Activated naive CD4-positive, alpha-beta T cell treated with anti-CD3 and anti-CD28 coated beads, Interleukin-2, amount 10 ng/mL, durations not matched to agents 7 days and 5 days (primary cell): ENCODE results near the gene NAA25.
A peak's percentile ranks its signal among the peaks of the same experiment; 100 is the strongest.

ENCODE experiments used
- CTCF ChIA-PET: fragments of 350-600 bp; sonication (Branson Sonifier 250); formaldehyde crosslinking; loops from one replicate; lab custom pipeline; 2021; ENCODE audit warnings: antibody characterized with exemption; lab: Charles Lee
- DNase-seq: peaks from one replicate; pipeline ENCODE4 v3.0.0-alpha.2; 2020
- H3K27ac Mint-ChIP-seq: one replicate; pipeline ENCODE4 v1.8.0; 2021; ENCODE audit warnings: mild to moderate bottlenecking, moderate library complexity, mixed read lengths
- H3K27me3 Mint-ChIP-seq: one replicate; pipeline ENCODE4 v1.8.0; 2021; ENCODE audit warnings: mild to moderate bottlenecking, mixed read lengths
- H3K36me3 Mint-ChIP-seq: one replicate; pipeline ENCODE4 v1.8.0; 2021; ENCODE audit warnings: mixed read lengths
- H3K4me1 Mint-ChIP-seq: one replicate; pipeline ENCODE4 v1.8.0; 2021; ENCODE audit warnings: mixed read lengths
- H3K4me3 Mint-ChIP-seq: one replicate; pipeline ENCODE4 v1.8.0; 2021; ENCODE audit warnings: mild to moderate bottlenecking, moderate library complexity, mixed read lengths
- H3K9me3 Mint-ChIP-seq: one replicate; pipeline ENCODE4 v1.8.0; 2021; ENCODE audit warnings: mixed read lengths

NAA25 gene

DNA sequence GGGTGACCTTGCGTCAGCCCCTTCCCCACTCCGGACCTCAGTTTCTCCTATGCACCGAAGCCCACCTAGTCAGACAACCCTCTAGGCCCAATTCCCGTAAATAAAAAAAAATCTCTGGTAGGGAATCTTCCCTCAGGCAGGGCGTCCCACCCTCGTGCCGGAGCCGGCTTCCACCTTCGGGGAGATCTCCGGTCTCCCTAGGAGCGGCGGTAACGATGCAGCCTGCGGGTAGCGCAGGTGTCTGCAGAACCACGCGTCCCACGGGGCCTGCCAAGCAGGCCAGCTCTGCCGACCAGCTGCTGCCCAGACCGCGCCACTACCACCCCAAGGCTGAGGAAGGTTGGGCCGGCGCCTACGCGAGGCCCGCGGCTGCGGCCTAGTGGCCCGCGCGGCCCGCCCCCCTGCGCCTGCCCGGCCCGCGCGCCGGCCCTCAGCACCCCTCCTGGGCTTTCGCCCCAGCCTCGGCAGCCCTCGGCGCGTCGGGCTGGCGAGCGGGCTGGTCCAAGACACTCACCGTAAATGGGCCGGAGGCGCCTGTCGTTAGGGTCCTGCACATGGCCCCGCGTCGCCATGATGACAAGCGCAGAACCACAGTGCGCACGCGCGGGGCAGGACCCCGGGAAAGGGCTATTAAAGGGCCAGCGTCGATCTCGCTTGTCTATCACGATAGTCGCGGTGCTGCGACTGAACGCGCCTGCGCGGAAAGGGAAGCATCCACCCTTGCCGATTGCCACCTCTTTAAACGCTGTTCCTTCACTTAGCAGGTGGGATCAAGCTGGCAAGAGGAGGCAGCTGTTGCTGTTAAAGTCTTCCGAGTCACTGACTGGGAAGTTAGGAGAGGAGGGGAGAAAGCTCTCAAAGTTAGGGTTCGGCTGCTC lies at the start of gene NAA25:
Gene NAA25 (minus strand): TSS at position 582 of the 878 bp plus-strand sequence. CDS start 10 bp downstream, at position 572.
- Mint-ChIP-seq H3K4me3 (peak within 1 kb of the TSS; percentile 97), H3K4me1 (peaks cover 58% of the 10 kb centered on the region), H3K27me3 (no peaks in the 10 kb centered on the region), H3K9me3 (no peaks in the 10 kb centered on the region), H3K36me3 (peaks cover 24% of the 10 kb centered on the region), H3K27ac (peak within 1 kb of the TSS; percentile 98)
- CTCF ChIA-PET: interaction anchor here (0.7 to 2.0 kb wide), 6 partner anchors 23 to 190 kb away, joined by 3 to 4 read pairs (median 3); no protein-coding TSS in a partner anchor
- DNase-seq: peak; percentile 91

DNA sequence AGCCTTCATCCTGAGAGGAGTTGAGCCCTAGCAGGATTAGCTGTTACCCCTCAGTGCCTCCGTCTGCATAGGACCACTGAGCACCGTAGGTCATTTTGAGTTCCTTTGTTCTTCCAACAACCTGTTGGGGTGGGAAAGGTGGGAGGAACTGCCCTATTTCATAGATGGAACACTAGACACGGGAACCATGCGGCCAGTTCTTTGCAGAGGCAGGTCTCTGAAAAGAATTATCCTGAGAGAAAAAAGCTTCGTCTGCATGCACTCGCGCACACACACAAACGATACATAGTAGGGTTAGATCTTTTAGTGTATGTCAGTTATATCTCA lies 45.3 kb upstream of the NAA25 start:
- no peak for DNase-seq
- H3K36me3 Mint-ChIP-seq: peaks cover 81% of the 10 kb centered on the region
- H3K4me1 Mint-ChIP-seq: peaks cover 21% of the 10 kb centered on the region
- no peak overlapping the region for H3K27ac Mint-ChIP-seq
- H3K9me3 Mint-ChIP-seq: peaks cover 30% of the 10 kb centered on the region
- H3K27me3 Mint-ChIP-seq: no peaks in the 10 kb centered on the region
- CTCF ChIA-PET: no interaction called here
- no peak overlapping the region for H3K4me3 Mint-ChIP-seq

DNA sequence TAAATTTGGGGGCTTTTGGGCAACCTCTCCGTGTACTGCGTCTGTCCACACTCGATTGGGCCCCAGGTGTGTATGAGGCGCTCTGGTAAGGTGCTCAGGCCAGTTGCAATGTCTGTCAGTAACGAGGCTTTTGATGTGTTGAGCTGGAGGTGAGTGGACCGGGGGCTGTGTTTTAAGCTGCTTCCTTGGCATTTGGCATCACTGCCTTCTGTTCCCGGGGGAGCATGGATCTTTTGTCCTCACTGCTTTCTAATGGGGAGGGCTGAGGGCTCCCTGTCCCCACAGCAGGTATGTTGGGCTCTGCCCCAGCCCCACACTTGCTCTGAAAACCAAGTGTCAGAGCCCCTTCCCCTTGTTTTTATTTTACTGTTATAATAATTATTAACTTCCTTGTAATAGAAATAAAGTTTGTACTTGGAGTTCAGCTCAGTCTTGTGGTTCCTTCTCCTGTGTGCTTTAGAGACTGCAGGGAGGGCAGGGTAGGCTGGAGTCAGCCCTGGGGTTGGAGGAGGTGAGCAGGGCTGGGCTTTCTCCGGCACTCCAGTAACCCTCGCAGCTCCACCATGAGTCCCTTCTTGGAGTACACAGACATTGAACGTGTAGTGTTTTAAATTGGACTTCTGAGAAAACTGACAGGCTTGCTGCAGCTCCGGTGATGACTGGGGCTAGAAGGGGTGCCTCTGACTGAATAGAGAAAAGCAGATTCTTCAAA lies 44.8 kb upstream of the NAA25 start:
- Mint-ChIP-seq H3K9me3 (peaks cover 26% of the 10 kb centered on the region), H3K4me1 (peaks cover 16% of the 10 kb centered on the region), H3K27me3 (no peaks in the 10 kb centered on the region), H3K4me3 (no peak overlapping the region), H3K27ac (no peak overlapping the region), H3K36me3 (peaks cover 81% of the 10 kb centered on the region)
- no peak for DNase-seq
- CTCF ChIA-PET: no interaction called here

DNA sequence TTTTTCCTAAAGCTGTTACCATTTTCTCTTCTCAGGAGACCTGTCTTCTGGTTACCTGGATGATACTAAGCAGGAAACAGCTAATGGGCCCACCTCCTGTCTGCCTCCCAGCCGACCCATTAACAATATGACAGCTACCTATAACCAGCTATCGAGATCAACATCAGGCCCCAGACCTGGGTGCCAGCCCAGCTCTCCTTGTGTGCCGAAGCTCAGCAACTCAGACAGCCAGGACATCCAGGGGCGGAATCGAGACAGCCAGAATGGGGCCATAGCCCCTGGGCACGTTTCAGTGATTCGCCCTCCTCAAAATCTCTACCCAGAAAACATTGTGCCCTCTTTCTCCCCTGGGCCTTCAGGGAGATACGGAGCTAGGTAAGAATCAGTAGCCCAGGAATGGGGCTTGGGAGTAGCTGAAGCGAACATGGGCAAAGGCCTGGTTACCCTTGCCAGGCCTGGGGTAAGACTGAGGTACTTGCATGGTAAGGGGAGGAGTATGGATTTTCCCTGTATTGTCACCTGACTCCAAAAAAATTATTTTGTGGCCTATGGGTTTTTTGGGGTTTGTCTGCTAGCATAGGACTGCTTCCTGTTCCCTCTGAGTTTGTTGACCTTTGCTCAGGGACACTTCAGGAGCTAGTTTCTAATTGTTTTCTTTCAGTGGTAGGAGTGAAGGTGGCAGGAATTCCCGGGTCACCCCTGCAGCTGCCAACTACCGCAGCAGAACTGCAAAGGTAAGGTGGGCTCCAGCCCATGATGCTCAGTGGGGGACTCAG lies 43.4 kb upstream of the NAA25 start:
- Mint-ChIP-seq H3K9me3 (peaks cover 14% of the 10 kb centered on the region), H3K4me1 (peaks cover 4% of the 10 kb centered on the region), H3K36me3 (peaks cover 72% of the 10 kb centered on the region), H3K27me3 (no peaks in the 10 kb centered on the region), H3K27ac (no peak overlapping the region), H3K4me3 (no peak overlapping the region)
- CTCF ChIA-PET: interaction anchor here (0.6 kb wide), 1 partner anchor 46 kb away, joined by 3 read pairs; no protein-coding TSS in a partner anchor
- no peak for DNase-seq

DNA sequence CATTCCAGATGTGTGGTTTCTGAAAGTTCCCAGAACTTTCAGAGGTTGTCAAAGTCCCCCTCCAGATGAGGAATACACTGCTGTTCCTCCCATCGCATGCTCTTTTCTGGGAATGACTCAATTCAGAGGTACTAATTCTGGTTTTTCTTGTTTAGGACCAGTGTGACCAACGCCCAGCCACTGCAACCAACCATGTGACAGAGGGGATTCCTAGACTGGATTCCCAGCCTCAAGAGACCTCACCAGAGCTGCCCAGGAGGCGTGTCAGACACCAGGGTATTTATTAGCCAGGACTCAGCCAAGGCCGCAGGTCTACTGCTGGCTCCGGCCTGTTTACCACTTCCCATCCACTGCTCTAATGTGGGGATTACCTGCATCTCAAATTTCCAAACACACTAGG lies 41.0 kb upstream of the NAA25 start:
- CTCF ChIA-PET: no interaction called here
- no peak overlapping the region for H3K27ac Mint-ChIP-seq
- H3K36me3 Mint-ChIP-seq: peaks cover 68% of the 10 kb centered on the region
- H3K9me3 Mint-ChIP-seq: no peaks in the 10 kb centered on the region
- H3K27me3 Mint-ChIP-seq: no peaks in the 10 kb centered on the region
- no peak for DNase-seq
- H3K4me1 Mint-ChIP-seq: peaks cover 9% of the 10 kb centered on the region
- H3K4me3 Mint-ChIP-seq: no peak overlapping the region

DNA sequence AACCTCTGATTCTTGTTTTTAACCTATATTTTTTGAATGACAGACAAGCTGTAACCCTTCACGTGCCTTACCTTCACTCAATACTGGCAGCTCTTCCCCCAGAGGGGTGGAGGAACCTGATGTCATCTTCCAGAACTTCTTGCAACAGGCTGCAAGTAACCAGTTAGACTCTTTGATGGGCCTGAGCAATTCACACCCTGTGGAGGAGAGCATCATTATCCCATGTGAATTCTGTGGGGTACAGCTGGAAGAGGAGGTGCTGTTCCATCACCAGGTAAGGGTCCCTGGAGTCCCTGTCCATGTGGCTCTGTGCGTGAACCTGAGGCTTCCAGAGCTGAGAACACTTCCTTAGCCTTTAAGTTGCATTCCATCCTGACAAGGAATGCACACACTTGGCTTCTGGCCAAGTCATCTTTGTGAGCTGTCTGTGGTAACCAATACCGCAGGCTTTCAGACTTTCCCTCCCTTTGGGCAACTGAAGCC lies 39.5 kb upstream of the NAA25 start:
- Mint-ChIP-seq H3K4me1 (peaks cover 9% of the 10 kb centered on the region), H3K27ac (no peak overlapping the region), H3K9me3 (no peaks in the 10 kb centered on the region), H3K27me3 (no peaks in the 10 kb centered on the region), H3K36me3 (peaks cover 62% of the 10 kb centered on the region), H3K4me3 (no peak overlapping the region)
- CTCF ChIA-PET: no interaction called here
- DNase-seq: no peak

- H3K27me3 Mint-ChIP-seq: no peaks in the 10 kb centered on the region
- CTCF ChIA-PET: no interaction called here
- no peak overlapping the region for H3K4me3 Mint-ChIP-seq
- H3K4me1 Mint-ChIP-seq: peaks cover 9% of the 10 kb centered on the region
- H3K27ac Mint-ChIP-seq: peak overlapping the region; percentile 56
- no peak for DNase-seq
- H3K36me3 Mint-ChIP-seq: peaks cover 52% of the 10 kb centered on the region
- H3K9me3 Mint-ChIP-seq: no peaks in the 10 kb centered on the region
These were observed 37.5 kb upstream of the NAA25 start for GRCh38 chr12:112146123-112146522.

DNA sequence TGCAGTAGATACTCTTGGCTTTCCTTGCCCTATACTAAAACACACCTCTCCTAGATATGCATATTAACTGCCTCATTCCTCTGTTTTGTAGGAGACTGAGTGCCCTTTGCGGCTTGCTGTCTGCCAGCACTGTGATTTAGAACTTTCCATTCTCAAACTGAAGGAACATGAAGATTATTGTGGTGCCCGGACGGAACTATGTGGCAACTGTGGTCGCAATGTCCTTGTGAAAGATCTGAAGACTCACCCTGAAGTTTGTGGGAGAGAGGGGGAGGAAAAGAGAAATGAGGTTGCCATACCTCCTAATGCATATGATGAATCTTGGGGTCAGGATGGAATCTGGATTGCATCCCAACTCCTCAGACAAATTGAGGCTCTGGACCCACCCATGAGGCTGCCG lies 32.1 kb upstream of the NAA25 start:
- Mint-ChIP-seq H3K4me1 (peaks cover 3% of the 10 kb centered on the region), H3K9me3 (no peaks in the 10 kb centered on the region), H3K4me3 (no peak overlapping the region), H3K36me3 (peaks cover 44% of the 10 kb centered on the region), H3K27me3 (no peaks in the 10 kb centered on the region), H3K27ac (peak overlapping the region; percentile 0)
- DNase-seq: no peak
- CTCF ChIA-PET: interaction anchor here (1.2 kb wide), 1 partner anchor 120 kb away, joined by 3 read pairs; no protein-coding TSS in a partner anchor

DNA sequence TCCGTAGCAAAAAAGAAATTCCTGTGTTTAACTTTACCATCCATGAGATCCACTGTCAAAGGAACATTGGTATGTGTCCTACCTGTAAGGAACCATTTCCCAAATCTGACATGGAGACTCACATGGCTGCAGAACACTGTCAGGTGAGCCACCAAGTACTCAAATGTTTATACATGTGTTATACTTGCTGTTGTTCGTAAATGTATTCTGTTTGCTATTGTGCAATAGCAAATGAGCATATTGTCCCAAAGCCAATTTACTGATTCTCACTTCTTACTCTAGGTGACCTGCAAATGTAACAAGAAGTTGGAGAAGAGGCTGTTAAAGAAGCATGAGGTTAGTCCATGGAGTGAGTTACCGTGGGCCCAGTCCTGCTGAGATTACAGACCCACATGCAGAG lies 26.1 kb upstream of the NAA25 start:
- H3K36me3 Mint-ChIP-seq: peaks cover 35% of the 10 kb centered on the region
- H3K4me3 Mint-ChIP-seq: no peak overlapping the region
- DNase-seq: no peak
- H3K27ac Mint-ChIP-seq: peak overlapping the region; percentile 37
- no peaks in the 10 kb centered on the region for H3K9me3 Mint-ChIP-seq
- H3K4me1 Mint-ChIP-seq: peaks cover 32% of the 10 kb centered on the region
- CTCF ChIA-PET: no interaction called here
- H3K27me3 Mint-ChIP-seq: no peaks in the 10 kb centered on the region

GRCh38 chr12:112133418-112133817 lies 24.8 kb upstream of the NAA25 start:
- H3K9me3 Mint-ChIP-seq: no peaks in the 10 kb centered on the region
- H3K27ac Mint-ChIP-seq: no peak overlapping the region
- CTCF ChIA-PET: interaction anchor here (0.7 to 1.6 kb wide), 3 partner anchors 58 to 184 kb away, joined by 3 to 5 read pairs (median 4); no protein-coding TSS in a partner anchor
- no peaks in the 10 kb centered on the region for H3K27me3 Mint-ChIP-seq
- DNase-seq: no peak
- H3K36me3 Mint-ChIP-seq: peaks cover 33% of the 10 kb centered on the region
- peaks cover 45% of the 10 kb centered on the region for H3K4me1 Mint-ChIP-seq
- no peak overlapping the region for H3K4me3 Mint-ChIP-seq

GRCh38 chr12:112131686-112132085 lies 23.1 kb upstream of the NAA25 start:
- CTCF ChIA-PET: interaction anchor here (1.4 to 1.7 kb wide), 3 partner anchors 19 to 56 kb away, joined by 4 to 5 read pairs (median 4); no protein-coding TSS in a partner anchor
- Mint-ChIP-seq H3K27me3 (no peaks in the 10 kb centered on the region), H3K36me3 (peaks cover 35% of the 10 kb centered on the region), H3K4me3 (peak overlapping the region; percentile 44), H3K4me1 (peaks cover 61% of the 10 kb centered on the region), H3K27ac (peak overlapping the region; percentile 93), H3K9me3 (no peaks in the 10 kb centered on the region)
- DNase-seq: no peak

DNA sequence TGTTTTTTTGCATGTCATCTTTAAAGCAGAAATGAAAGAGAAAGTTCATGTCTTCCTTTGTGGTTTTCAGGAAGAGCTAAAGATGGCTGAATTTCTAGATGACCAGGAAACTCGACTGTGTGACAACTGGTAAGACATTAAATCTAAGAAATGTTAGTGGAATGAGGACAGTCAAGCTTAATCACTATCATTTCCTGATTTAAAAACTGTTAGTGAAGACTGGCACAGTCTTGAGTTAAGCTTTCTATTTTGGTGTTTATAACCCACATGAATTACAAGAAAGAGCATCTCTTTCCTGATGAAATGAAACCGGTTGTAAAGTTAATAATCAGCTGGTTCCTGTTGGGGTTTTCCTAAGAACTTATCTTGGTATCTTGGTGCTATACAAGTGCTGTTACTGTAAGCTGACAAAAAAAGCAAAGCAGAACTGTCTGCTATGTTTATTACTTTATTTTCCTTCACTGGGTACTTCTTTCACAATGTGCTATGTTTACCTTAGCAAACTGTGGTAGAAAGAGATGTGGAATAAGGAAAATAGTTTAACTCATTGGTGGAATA lies 21.9 kb upstream of the NAA25 start:
- DNase-seq: no peak
- Mint-ChIP-seq H3K4me3 (peak overlapping the region; percentile 67), H3K27ac (peak overlapping the region; percentile 93), H3K4me1 (peaks cover 66% of the 10 kb centered on the region), H3K36me3 (peaks cover 39% of the 10 kb centered on the region), H3K27me3 (no peaks in the 10 kb centered on the region), H3K9me3 (no peaks in the 10 kb centered on the region)
- CTCF ChIA-PET: interaction anchor here (0.8 to 1.4 kb wide), 4 partner anchors 15 to 256 kb away, joined by 3 to 4 read pairs (median 3); no protein-coding TSS in a partner anchor

DNA sequence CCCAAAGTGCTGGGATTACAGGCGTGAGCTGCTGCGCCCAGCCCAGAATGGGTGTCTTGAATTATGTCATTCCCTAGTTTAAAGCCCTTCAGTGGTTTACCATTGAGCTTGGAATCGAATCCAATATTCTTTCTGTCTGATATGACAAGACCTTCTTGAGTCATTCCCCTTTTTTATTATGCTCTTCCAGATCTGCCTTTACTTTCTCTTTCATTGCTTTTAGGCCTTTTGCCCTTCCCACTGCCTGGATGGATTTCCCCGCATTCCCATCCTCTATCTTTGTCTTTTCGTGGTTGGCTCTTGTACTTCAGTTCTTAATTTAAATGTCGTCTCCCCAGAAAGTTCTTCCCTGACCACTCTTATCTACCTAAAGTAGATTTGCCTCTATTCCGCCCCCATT lies 18.3 kb upstream of the NAA25 start:
- peak overlapping the region; percentile 93 for H3K27ac Mint-ChIP-seq
- peaks cover 21% of the 10 kb centered on the region for H3K36me3 Mint-ChIP-seq
- peaks cover 58% of the 10 kb centered on the region for H3K4me1 Mint-ChIP-seq
- CTCF ChIA-PET: interaction anchor here (0.7 kb wide), 1 partner anchor 112 kb away, joined by 3 read pairs; no protein-coding TSS in a partner anchor
- DNase-seq: no peak
- H3K4me3 Mint-ChIP-seq: peak overlapping the region; percentile 81
- H3K27me3 Mint-ChIP-seq: peaks cover 3% of the 10 kb centered on the region
- no peaks in the 10 kb centered on the region for H3K9me3 Mint-ChIP-seq
